MCF 10A (cell line): ENCODE measurements around the gene MED13L. TPM values are rescaled to one million over a fixed set of nuclear protein-coding genes. Genes with fewer than 3 reads are reported as not detected.

Source experiments
- BruUV-seq: library from RNA; stranded (reverse); fragments of 400-500 nt; replicated peaks from 2 replicates; lab custom pipeline; 2021; lab: Mats Ljungman, UMichigan
- CTCF ChIA-PET: fragments of 300-600 bp; sonication (Branson Sonifier 250); formaldehyde crosslinking; extraction: SDS; loops from one replicate; lab custom pipeline; 2021; ENCODE audit warnings: antibody characterized with exemption, inconsistent platforms; lab: Yijun Ruan, JAX
- POLR2A ChIA-PET: fragments of 300-600, 350-650 bp; sonication (Branson Sonifier 250); formaldehyde crosslinking; extraction: SDS; loops from one replicate; lab custom pipeline; 2020; ENCODE audit warnings: antibody characterized with exemption, inconsistent platforms; lab: Yijun Ruan, JAX
- DNase-seq: peaks from one replicate; pipeline ENCODE4 v3.0.0-alpha.2; 2018; ENCODE audit not compliant: unreplicated experiment
- H3K27ac Mint-ChIP-seq: one replicate; pipeline ENCODE4 v1.8.0; 2022; ENCODE audit warnings: mild to moderate bottlenecking, low read depth, mixed read lengths; ENCODE audit not compliant: unreplicated experiment
- H3K27me3 Mint-ChIP-seq: one replicate; pipeline ENCODE4 v1.8.0; 2022; ENCODE audit warnings: mixed read lengths; ENCODE audit not compliant: insufficient read depth, unreplicated experiment
- H3K36me3 Mint-ChIP-seq: one replicate; pipeline ENCODE4 v1.8.0; 2022; ENCODE audit warnings: mild to moderate bottlenecking, moderate library complexity, mixed read lengths; ENCODE audit not compliant: insufficient read depth, unreplicated experiment
- H3K4me1 Mint-ChIP-seq: one replicate; pipeline ENCODE4 v1.8.0; 2022; ENCODE audit warnings: mixed read lengths; ENCODE audit not compliant: insufficient read depth, unreplicated experiment
- H3K4me3 Mint-ChIP-seq: one replicate; pipeline ENCODE4 v1.8.0; 2022; ENCODE audit warnings: mild to moderate bottlenecking, moderate library complexity, mixed read lengths; ENCODE audit not compliant: unreplicated experiment
- H3K9me3 Mint-ChIP-seq: one replicate; pipeline ENCODE4 v1.8.0; 2022; ENCODE audit warnings: mixed read lengths; ENCODE audit not compliant: unreplicated experiment
- intact Hi-C: fragments of 100-400 bp; cut with micrococcal nuclease; formaldehyde crosslinking; loops from 2 replicates; pipeline ENCODE4 v1.14.1; 2022
- total RNA-seq: library from RNA; stranded (reverse); gene quantifications from 2 replicates; pipeline ENCODE4 v1.2.3, GENCODE V29; 2022
- TF ChIP-seq, protein P1 (sequence below): fragments of 200-600 bp; IDR thresholded peaks from one replicate; pipeline ENCODE4 v1.8.0; 2022; ENCODE audit warnings: antibody characterized with exemption, mild to moderate bottlenecking; ENCODE audit not compliant: unreplicated experiment

The MED13L gene
- total RNA-seq, 1 experiment from 2014 or later = 91.6 TPM

DNA sequence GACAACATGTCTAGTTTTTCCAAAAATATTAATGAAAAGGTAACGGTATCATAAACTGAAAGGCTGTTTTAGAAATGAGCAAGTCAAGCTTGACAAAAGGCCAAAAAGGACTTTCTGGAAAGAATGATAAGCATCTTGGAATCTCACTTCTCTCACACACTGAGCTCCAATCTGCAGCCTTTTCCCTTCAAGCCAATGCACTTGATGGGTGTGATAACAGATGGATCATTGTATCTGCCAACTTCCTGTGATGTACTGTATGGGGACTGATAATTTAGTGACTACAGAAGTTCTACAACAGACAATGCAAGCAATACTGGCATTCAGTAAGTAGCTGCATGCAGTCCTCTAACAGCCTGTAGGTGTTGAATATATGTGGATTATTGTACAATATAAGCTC lies 147.1 kb downstream of the MED13L start:
- TF ChIP-seq, protein P1, sequence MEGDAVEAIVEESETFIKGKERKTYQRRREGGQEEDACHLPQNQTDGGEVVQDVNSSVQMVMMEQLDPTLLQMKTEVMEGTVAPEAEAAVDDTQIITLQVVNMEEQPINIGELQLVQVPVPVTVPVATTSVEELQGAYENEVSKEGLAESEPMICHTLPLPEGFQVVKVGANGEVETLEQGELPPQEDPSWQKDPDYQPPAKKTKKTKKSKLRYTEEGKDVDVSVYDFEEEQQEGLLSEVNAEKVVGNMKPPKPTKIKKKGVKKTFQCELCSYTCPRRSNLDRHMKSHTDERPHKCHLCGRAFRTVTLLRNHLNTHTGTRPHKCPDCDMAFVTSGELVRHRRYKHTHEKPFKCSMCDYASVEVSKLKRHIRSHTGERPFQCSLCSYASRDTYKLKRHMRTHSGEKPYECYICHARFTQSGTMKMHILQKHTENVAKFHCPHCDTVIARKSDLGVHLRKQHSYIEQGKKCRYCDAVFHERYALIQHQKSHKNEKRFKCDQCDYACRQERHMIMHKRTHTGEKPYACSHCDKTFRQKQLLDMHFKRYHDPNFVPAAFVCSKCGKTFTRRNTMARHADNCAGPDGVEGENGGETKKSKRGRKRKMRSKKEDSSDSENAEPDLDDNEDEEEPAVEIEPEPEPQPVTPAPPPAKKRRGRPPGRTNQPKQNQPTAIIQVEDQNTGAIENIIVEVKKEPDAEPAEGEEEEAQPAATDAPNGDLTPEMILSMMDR = no peak
- H3K36me3 Mint-ChIP-seq = peaks cover 7% of the 10 kb centered on the region
- DNase-seq = no peak
- no peaks in the 10 kb centered on the region for H3K27me3 Mint-ChIP-seq
- CTCF ChIA-PET = interaction anchor here (0.7 to 1.6 kb wide), 3 partner anchors 11 to 568 kb away, joined by 3 to 6 read pairs (median 5); no protein-coding TSS in a partner anchor
- no peak overlapping the region for H3K27ac Mint-ChIP-seq
- POLR2A ChIA-PET = interaction anchor here (0.6 to 2.0 kb wide), 8 partner anchors 8 to 197 kb away, joined by 3 to 8 read pairs (median 4); no protein-coding TSS in a partner anchor
- H3K9me3 Mint-ChIP-seq = no peaks in the 10 kb centered on the region
- intact Hi-C loops = no loop called here
- BruUV-seq = no TSS peak
- no peak overlapping the region for H3K4me3 Mint-ChIP-seq
- peaks cover 38% of the 10 kb centered on the region for H3K4me1 Mint-ChIP-seq

DNA sequence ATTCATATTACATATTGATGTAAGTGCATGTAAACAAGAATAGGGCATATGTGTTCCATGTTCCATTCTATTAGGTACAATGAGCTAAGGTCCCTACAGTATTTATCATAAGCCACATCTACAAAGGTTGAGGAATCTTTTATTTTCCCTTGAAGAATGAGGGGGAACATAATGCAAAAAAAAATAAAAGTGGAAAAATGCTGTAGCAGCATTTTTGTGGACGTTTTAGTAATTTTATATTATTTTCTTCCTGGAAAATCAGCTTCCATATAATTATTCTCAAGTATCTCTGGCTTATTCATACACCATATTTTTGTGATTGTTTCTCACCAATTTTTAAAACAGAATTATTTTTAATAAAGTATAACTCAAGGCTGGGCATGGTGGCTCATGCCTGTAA lies 148.7 kb downstream of the MED13L start:
- no TSS peak for BruUV-seq
- no peak for DNase-seq
- H3K36me3 Mint-ChIP-seq = peaks cover 7% of the 10 kb centered on the region
- H3K4me3 Mint-ChIP-seq = no peak overlapping the region
- no peaks in the 10 kb centered on the region for H3K9me3 Mint-ChIP-seq
- ChIA-PET CTCF (interaction anchor here (0.6 to 0.9 kb wide), 3 partner anchors 8 to 767 kb away, joined by 3 to 5 read pairs (median 3); no protein-coding TSS in a partner anchor), POLR2A (interaction anchor here (0.6 to 2.0 kb wide), 4 partner anchors 10 to 501 kb away, joined by 3 to 8 read pairs (median 6); no protein-coding TSS in a partner anchor)
- H3K27ac Mint-ChIP-seq = no peak overlapping the region
- H3K27me3 Mint-ChIP-seq = no peaks in the 10 kb centered on the region
- TF ChIP-seq, protein P1 = no peak
- H3K4me1 Mint-ChIP-seq = peaks cover 36% of the 10 kb centered on the region
- intact Hi-C loops = no loop called here

DNA sequence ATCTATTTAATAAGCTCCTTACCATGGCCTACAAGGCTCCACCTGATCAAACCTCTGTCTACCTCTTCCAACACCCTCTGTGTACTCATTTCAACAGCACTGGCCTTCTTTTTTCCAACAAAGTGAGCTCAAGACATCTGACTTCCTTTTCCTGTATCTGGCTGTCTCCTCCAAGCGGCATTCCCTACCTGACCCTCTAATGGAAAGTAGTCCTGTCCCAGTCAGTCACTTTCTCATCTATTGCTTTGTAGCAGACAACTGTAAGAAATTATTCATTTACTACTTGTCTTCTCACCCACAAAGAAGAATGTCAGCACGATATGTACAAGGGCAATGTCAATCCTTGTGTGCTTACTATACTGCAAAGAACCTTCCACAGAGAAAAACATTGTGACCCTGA lies 149.6 kb downstream of the MED13L start:
- Mint-ChIP-seq H3K27me3 (no peaks in the 10 kb centered on the region), H3K4me3 (no peak overlapping the region), H3K9me3 (no peaks in the 10 kb centered on the region), H3K36me3 (peaks cover 7% of the 10 kb centered on the region), H3K4me1 (peaks cover 35% of the 10 kb centered on the region), H3K27ac (peak overlapping the region; percentile 4)
- TF ChIP-seq, protein P1 = no peak
- no peak for DNase-seq
- BruUV-seq = no TSS peak
- ChIA-PET CTCF (interaction anchor here (0.7 to 0.9 kb wide), 2 partner anchors 9 to 12 kb away, joined by 3 read pairs; no protein-coding TSS in a partner anchor), POLR2A (interaction anchor here (0.6 to 1.6 kb wide), 3 partner anchors 10 to 28 kb away, joined by 3 to 8 read pairs (median 3); no protein-coding TSS in a partner anchor)
- intact Hi-C loops = no loop called here

DNA sequence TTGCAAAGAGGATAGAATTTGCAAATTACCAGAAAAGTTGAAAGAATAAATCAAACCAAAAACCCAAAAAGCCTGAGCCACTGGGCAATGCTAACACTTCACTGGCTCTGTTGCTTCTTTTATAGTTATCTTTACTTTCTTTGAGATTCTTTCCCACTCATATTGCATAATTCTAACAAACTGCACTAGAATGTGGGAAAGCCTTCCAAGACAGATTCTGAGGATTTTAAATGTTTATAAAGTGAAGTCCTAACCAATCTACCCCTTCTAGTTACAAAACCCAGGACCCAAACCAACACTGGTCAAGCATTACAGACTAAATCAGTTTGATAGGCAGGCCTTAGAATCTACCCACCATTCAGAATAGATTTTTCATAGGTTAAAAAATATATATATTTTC lies 150.9 kb downstream of the MED13L start:
- H3K27me3 Mint-ChIP-seq = no peaks in the 10 kb centered on the region
- no peak overlapping the region for H3K4me3 Mint-ChIP-seq
- ChIA-PET POLR2A (interaction anchor here (0.7 to 1.5 kb wide), 3 partner anchors 11 to 865 kb away, joined by 3 read pairs; no protein-coding TSS in a partner anchor), CTCF (no interaction called here)
- intact Hi-C loops = no loop called here
- H3K36me3 Mint-ChIP-seq = peaks cover 7% of the 10 kb centered on the region
- no TSS peak for BruUV-seq
- H3K27ac Mint-ChIP-seq = no peak overlapping the region
- no peaks in the 10 kb centered on the region for H3K9me3 Mint-ChIP-seq
- peak; percentile 16 for DNase-seq
- H3K4me1 Mint-ChIP-seq = peaks cover 36% of the 10 kb centered on the region
- TF ChIP-seq, protein P1 = no peak
